ENCODE data around the gene INHBE.
"Not testable (repeated sequence)": the region's sequence is repeated elsewhere in the genome, so short reads cannot be mapped to it uniquely, and the experiment has no call there.

INHBE gene

DNA sequence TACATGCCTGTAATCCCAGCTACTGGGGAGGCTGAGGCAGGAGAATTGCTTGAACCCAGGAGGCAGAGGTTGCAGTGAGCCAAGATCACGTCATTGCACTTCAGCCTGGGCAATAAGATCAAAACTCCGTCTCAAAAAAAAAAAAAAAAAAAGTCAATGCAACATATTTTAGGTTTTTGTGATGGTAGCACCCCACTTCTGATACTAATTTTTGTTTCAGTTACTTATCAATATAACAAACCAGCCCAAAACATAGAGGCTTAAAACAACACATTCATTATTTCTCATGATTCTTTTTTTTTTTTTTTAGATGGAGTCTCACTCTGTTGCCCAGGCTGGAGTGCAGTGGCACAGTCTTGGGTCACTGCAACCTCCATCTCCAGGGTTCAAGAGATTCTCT lies 13.7 kb upstream of the INHBE start:
- H3K4me3 ChIP-seq (ENCODE audit: low read depth, low read length) = not testable (repeated sequence)

DNA sequence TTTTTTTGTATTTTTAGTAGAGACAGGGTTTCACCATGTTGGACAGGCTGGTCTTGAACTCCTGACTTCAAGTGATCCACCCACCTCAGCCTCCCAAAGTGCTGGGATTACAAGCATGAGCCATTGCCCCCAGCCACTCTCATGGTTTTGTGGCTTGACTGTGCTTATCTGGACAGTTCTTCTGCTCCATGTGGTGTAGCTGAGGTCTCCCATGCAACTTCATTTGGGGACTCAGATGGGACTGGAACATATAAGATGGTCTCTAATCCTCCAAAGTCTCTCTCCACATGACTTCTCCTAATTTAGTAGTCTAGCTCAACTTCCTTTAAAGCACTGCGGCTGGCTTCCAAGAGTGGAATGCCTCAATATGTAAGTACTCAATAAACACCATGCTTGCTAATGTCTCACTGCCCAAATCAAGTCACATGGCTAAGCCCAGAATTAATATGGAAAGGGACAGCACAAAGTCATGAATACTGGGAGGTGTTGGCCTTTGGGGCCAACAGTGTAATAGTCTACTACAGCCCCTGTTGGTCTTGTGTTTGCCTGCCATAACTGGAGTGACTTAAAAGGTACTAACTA lies 13.2 kb upstream of the INHBE start:
- H3K4me3 ChIP-seq (ENCODE audit: low read depth, low read length) = no peak overlapping the region

DNA sequence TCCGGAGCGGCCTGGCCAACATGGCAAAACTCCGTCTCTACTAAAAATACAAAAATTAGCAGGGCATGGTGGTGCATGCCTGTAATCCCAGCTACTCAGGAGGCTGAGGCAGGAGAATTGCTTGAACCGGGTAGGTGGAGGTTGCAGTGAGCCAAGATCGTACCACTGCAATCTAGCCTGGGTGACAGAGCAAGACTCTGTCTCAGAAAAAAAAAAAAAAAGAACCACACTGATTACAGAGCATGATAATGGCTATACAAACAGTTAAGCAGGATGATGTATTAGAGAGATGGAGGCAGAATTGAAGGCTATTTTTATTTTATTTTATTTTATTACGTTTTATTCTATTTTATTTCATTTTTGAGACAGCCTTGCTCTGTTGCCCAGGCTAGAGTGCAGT lies 10.8 kb upstream of the INHBE start:
- not testable (repeated sequence) for H3K4me3 ChIP-seq (ENCODE audit: low read depth, low read length)

DNA sequence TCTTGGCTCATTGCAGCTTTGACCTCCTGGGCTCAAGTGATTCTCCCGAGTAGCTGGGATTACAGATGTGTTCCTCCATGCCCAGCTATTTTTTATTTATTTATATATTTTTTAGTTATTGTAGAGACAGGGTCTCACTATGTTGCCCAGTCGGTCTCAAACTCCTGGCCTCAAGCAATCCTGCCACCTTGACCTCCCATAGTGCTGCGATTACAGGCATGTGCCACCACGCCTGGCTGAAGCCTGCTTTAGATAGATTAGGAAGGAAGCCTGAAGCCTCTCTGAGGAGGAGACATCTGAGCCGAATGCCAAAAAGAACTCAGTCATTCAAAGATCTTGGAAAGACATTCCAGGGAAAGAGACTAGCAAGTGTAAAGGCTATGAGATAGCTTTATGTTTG lies 10.4 kb upstream of the INHBE start:
- no peak overlapping the region for H3K4me3 ChIP-seq (ENCODE audit: low read depth, low read length)

DNA sequence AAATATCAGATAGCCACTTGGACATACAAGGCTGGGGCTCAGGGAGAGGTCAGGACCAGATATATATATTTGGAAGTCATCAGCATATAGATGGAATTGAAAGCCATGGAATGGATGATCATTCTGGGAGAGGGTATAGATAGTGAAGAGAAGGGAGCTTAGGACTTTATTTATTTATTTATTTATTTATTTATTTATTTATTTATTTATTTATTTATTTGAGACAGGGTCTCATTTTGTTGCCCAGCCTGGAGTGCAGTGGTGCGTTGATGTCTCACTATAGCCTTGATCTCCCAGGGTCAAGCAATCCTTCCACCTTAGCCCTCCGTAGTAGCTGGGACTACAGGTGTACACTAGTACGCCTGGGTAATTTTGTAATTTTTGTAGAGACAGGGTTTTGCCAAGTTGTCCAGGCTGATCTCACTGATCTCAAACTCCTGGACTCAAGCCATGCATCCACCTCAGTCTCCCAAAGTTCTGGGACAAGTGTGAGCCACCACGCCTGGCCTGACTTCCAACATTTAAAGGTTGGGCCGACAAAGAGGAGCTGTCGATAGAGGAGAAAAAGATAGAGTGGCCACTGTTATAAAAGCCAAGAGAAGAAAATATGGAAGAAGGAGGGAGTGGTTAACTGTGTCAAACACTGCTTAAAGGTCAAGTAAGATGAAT lies 8.7 kb upstream of the INHBE start:
- H3K4me3 ChIP-seq (ENCODE audit: low read depth, low read length) = no peak overlapping the region

DNA sequence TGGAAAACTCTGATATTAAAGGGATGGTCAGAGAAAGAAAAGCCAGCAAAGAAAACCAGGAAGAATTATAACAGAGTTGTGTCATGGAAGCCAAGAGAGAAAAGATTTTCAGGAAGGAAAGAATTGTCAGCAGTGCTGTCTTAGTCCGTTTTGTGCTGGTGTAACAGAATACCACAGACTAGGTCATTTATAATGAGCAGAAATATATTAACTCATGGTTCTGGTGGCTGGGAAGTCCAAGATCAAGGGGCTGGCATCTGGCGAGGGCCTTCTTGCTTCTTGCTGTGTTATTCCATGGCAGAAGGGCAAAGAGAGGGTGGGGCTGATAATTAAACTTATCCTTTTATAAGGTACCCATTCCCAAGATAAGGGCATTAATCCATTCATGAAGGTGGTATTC lies 6.4 kb upstream of the INHBE start:
- H3K4me3 ChIP-seq (ENCODE audit: low read depth, low read length) = no peak overlapping the region

DNA sequence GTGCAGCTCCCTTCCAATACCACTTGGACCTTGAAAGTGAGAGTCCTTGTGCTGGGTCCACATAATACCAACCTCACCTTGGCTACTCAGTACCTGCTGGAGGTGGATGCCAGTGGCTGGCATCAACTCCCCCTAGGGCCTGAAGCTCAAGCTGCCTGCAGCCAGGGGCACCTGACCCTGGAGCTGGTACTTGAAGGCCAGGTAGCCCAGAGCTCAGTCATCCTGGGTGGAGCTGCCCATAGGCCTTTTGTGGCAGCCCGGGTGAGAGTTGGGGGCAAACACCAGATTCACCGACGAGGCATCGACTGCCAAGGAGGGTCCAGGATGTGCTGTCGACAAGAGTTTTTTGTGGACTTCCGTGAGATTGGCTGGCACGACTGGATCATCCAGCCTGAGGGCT lies 5.7 kb upstream of the INHBE start:
- H3K4me3 ChIP-seq (ENCODE audit: low read depth, low read length) = no peak overlapping the region

DNA sequence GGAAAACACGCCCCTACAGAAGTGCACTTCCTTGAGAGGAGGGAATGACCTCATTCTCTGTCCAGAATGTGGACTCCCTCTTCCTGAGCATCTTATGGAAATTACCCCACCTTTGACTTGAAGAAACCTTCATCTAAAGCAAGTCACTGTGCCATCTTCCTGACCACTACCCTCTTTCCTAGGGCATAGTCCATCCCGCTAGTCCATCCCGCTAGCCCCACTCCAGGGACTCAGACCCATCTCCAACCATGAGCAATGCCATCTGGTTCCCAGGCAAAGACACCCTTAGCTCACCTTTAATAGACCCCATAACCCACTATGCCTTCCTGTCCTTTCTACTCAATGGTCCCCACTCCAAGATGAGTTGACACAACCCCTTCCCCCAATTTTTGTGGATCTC lies 5.0 kb upstream of the INHBE start:
- H3K4me3 ChIP-seq (ENCODE audit: low read depth, low read length) = no peak overlapping the region

DNA sequence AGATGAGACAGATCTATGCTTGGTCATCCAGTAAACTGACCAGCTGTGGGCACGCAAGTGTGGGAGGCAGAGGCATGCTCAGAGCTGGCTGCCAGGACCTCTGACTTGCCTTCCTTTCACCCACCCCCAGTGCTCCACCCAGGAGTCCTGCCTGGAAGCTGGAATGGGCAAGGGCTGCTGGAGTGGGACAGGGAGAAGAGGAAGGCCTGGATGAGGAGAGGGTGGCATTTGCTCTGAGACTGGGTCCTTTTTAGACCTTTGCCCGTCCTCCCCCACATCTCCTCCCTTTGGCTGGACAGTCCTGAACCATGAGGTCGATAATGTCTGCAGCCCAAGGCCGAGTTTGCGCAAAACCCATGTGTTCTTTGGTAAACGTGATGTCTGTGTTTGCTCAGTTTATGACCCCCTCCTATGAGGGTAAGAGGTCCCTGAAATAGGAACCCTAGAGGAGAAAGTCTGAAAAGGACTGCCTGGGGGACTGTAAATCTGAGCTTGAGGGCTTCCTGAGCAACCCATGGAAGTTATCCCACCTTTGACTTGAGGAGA lies 3.8 kb upstream of the INHBE start:
- H3K4me3 ChIP-seq (ENCODE audit: low read depth, low read length) = no peak overlapping the region

DNA sequence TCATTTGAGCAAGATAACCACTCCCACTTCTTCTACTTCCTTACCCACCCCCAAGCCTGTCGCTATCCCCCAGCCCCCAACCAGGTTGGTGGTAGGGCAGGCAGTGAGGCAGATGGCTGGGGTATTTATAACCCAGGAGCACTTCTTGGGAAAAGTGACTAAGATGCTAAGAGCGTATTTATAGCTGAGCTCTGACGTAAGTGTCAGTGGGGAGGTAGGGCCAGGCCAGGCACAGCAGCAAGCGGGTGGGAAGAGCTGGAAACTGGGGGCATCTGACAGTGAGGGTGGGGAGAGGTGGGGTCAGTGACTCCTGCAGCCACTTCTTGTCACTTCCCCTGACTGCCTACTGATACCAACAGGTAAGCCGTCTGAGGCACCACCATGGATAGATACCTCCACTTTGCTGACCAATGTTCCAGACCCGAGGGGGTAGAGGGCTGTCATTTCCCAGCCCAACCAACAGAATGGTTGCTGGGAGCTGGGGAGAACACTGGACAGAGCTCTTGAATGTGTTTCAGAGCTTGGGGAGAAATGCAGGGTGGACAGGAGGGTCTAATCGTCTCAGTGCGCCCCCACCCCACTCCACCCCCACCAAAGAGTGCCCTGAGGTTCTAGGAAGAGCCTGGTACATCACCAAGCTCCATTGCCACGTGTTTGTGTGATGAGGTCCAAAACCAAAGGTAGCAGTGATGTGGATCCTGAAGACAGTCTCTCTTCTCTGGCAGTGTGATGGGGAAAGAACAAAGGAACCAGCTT lies 2.7 kb upstream of the INHBE start:
- H3K4me3 ChIP-seq (ENCODE audit: low read depth, low read length) = no peak overlapping the region

DNA sequence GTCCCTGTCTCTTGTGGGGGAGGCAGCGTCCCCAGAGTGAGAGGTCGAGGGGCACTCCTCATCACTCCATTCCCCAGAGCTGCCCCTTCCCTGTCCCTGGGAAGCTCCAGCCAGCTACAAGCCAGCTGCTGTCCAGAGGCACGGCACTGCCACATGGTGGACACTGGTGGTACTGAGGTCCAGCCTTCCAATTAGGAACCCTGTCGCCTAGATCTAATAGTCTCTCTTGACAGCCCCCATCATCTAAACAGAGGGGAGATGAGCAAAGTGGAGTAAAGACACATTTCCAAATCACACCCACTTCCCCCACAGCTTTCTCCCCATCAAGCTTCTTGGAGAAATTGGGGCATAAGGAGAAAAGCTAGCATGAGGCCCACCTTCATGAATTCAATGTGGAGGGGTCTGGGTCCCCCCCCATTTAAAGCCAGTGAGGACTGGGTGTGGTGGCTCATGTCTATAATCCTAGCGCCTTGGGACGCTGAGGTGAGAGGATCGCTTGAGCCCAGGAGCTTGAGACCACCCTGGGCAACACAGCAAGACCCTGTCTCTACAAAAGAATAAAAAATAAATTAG lies 2.1 kb upstream of the INHBE start:
- no peak overlapping the region for H3K4me3 ChIP-seq (ENCODE audit: low read depth, low read length)

DNA sequence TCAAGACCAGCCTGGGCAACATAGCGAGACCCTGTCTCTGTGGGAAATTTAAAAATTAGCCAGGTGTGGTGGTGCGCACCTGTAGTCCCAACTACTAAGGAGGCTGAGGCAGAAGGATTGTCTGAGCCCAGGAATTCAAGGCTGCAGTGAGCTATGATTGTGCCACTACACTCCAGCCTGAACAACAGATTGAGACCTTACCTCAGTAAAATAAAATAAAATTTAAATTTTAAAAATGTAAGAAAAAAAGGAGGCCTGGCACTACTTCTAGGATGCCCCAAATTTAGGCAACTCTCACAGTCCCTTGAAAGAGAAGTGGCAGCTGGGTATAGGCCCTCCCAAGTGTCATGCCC lies 918 bp upstream of the INHBE start:
- no peak overlapping the region for H3K4me3 ChIP-seq (ENCODE audit: low read depth, low read length)

DNA sequence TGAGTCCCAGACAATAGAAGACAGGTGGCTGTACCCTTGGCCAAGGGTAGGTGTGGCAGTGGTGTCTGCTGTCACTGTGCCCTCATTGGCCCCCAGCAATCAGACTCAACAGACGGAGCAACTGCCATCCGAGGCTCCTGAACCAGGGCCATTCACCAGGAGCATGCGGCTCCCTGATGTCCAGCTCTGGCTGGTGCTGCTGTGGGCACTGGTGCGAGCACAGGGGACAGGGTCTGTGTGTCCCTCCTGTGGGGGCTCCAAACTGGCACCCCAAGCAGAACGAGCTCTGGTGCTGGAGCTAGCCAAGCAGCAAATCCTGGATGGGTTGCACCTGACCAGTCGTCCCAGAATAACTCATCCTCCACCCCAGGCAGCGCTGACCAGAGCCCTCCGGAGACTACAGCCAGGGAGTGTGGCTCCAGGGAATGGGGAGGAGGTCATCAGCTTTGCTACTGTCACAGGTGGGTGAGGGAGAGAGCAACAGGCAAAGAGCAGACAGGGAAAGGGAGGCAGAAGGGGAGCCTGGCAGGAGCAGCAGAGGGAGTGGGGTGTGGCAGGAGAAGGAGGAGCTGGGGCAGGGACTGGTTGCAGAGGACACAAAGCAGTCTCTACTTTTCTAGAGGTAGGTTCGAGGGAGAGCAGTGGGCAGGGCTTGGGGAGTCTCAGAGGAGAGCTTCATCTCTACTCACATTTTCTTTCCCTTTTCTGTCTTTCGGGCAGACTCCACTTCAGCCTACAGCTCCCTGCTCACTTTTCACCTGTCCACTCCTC lies 452 bp downstream of the INHBE start:
- H3K4me3 ChIP-seq (ENCODE audit: low read depth, low read length) = peak overlapping the region; percentile 50

DNA sequence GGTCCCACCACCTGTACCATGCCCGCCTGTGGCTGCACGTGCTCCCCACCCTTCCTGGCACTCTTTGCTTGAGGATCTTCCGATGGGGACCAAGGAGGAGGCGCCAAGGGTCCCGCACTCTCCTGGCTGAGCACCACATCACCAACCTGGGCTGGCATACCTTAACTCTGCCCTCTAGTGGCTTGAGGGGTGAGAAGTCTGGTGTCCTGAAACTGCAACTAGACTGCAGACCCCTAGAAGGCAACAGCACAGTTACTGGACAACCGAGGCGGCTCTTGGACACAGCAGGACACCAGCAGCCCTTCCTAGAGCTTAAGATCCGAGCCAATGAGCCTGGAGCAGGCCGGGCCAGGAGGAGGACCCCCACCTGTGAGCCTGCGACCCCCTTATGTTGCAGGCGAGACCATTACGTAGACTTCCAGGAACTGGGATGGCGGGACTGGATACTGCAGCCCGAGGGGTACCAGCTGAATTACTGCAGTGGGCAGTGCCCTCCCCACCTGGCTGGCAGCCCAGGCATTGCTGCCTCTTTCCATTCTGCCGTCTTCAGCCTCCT lies 1.1 kb downstream of the INHBE start:
- H3K4me3 ChIP-seq (ENCODE audit: low read depth, low read length) = peak overlapping the region; percentile 50

DNA sequence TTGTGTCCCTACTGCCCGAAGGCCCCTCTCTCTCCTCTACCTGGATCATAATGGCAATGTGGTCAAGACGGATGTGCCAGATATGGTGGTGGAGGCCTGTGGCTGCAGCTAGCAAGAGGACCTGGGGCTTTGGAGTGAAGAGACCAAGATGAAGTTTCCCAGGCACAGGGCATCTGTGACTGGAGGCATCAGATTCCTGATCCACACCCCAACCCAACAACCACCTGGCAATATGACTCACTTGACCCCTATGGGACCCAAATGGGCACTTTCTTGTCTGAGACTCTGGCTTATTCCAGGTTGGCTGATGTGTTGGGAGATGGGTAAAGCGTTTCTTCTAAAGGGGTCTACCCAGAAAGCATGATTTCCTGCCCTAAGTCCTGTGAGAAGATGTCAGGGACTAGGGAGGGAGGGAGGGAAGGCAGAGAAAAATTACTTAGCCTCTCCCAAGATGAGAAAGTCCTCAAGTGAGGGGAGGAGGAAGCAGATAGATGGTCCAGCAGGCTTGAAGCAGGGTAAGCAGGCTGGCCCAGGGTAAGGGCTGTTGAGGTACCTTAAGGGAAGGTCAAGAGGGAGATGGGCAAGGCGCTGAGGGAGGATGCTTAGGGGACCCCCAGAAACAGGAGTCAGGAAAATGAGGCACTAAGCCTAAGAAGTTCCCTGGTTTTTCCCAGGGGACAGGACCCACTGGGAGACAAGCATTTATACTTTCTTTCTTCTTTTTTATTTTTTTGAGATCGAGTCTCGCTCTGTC lies 1.8 kb downstream of the INHBE start:
- H3K4me3 ChIP-seq (ENCODE audit: low read depth, low read length) = peak overlapping the region; percentile 50

DNA sequence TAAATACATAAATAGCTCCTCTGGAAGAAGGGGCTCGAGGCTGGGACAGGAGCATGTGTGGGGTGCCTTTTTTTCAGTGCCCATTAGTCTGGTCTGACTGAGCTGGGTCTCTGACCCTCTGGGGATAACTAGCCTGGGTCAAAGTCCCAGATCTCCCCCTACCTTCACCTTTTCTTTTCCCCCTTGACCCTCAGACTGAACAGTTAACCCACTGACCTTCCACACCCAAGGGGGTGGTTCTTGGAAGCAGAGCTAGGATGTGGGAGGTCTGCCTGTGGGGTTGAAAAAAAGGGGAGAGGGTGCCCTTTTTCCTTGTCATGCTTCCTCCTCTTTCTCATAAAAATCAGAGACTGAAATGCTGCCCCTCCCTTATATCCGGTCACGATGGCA lies 3.6 kb downstream of the INHBE start:
- H3K4me3 ChIP-seq (ENCODE audit: low read depth, low read length) = peak overlapping the region; percentile 27

DNA sequence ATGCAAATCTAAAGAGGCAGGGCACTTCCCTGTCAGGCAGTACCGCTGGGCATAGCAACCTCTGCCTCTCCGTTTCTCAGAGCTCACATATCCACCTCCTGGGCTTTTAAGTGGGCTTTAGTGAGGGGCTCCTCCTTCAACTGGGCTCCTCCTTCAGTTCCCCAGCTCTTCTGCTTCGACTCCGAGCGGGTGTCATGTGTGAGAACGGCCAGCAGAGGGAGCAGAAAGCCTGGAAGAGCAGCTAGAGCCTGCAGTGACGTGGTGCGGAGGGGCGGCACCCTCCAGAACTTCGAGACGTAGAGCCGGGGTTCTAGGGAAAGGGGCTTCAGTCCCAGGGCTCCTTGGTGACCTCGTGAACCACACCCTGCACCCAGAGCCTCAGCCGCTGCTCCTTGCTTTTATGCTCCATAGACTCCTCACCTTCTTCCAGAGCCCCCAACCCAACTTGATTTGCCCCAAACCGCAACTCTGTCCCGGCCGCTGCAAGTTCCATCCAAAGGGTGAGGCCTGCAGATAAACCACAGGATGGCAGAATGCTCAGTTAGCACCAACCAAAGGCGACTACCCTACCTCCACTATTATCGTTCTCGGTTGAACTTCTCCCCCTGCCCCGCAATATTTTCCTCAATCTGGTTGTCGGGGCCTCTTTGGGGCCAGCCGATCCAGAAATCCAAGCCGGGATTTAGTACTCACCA lies 4.1 kb downstream of the INHBE start:
- H3K4me3 ChIP-seq (ENCODE audit: low read depth, low read length) = peak overlapping the region; percentile 53

DNA sequence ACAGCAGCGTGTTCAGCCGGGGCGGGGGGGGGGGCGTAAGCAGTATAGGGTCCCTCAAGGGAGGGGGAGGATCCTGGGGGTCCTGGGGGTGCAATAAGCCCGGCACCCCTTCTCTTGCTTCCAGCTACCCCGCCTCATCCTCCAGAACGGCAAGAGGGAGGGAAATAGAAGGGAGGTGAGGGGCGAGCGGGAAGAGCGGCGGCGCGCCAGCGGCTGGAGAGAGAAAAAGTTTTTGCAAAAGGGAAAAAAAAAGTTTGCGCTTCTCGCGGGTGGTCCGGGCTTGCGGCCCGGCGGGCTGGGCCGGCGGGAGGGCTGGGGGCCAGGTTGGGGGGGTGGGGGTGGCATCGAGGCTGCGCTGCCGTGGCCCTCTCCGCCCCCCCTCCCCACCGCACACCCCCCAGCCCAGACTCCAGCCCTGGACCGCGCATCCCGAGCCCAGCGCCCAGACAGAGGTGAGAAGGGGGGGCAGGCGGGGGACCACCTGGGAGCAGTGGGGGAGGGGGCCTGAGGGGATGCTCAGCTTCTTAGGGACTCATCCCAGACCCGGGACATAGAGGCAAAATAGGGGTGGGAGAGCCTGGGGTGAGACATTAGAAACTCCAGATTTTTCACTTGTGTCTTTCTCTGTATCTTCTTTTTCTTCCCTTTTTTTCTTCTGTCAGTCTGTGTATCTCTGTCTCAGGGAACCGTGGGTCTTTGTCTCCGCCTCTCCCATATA lies 4.8 kb downstream of the INHBE start, which contains the start of gene GLI1:
TSS of gene GLI1 (plus strand) at position 36 of the 718 bp plus-strand sequence. CDS start 3,907 bp downstream, outside the sequence.
- peak within 1 kb of the TSS; percentile 56 for H3K4me3 ChIP-seq (ENCODE audit: low read depth, low read length)

DNA sequence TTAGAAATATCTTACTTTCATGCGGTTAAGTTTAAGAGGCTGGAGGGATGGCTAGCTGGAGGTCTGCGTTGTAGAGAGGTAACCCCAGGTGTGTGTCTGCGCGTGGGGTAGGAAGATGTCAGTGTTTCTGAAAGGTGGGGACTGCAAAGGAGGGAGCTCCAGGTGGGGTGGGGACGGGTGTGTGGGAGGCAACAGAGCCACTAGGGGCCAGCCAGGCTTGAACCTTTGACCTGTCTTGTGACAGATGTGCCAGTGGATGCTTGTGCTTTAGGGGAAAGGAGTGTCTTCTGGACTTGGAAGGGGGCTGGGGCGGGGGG lies 5.3 kb downstream of the INHBE start:
- H3K4me3 ChIP-seq (ENCODE audit: low read depth, low read length) = peak overlapping the region; percentile 56

Measured in iPS-11a (cell line).